SU-DHL-6 (cell line): ENCODE results near the gene CEACAM20.

Source experiments
- H2AFZ ChIP-seq: fragments of 200-600 bp; sonication (generic); 2 replicates; pipeline ENCODE4 v1.6.1; 2014; ENCODE audit warnings: low read depth, mild to moderate bottlenecking, moderate library complexity, mixed read lengths, antibody characterized with exemption, low read length; ENCODE audit not compliant: severe bottlenecking
- H3F3A ChIP-seq: fragments of 200-600 bp; shearing (Covaris generic); 2 replicates; pipeline ENCODE4 v1.6.0; 2016; ENCODE audit warnings: antibody characterized with exemption, mild to moderate bottlenecking; ENCODE audit not compliant: insufficient read depth
- H3K27ac ChIP-seq: fragments of 200-600 bp; sonication (generic); 2 replicates; pipeline ENCODE4 v1.5.1; 2016; ENCODE audit warnings: low read depth, mild to moderate bottlenecking, low read length, moderate library complexity, mixed read lengths
- H3K27me3 ChIP-seq: fragments of 200-600 bp; sonication (generic), shearing (Covaris generic); 2 replicates; pipeline ENCODE4 v1.6.0; 2014; ENCODE audit warnings: mild to moderate bottlenecking, low read length
- H3K36me3 ChIP-seq: fragments of 200-600 bp; sonication (generic); 2 replicates; pipeline ENCODE4 v1.6.1; 2014; ENCODE audit warnings: mild to moderate bottlenecking, low read length, mixed read lengths
- H3K4me2 ChIP-seq: fragments of 300-600, 200-600 bp; shearing (Covaris generic), sonication (generic); 2 replicates; pipeline ENCODE4 v1.6.0; 2014; ENCODE audit warnings: low read length, low read depth, mild to moderate bottlenecking; ENCODE audit not compliant: poor library complexity, severe bottlenecking
- H3K4me3 ChIP-seq: fragments of 200-600 bp; sonication (generic); 2 replicates; pipeline ENCODE4 v1.5.1; 2014; ENCODE audit warnings: antibody characterized with exemption, low read length, mild to moderate bottlenecking, mixed read lengths; ENCODE audit not compliant: insufficient read depth, poor library complexity, severe bottlenecking
- H3K79me2 ChIP-seq: fragments of 200-600 bp; sonication (generic); 2 replicates; pipeline ENCODE4 v1.6.1; 2014; ENCODE audit warnings: mild to moderate bottlenecking, low read length, moderate library complexity; ENCODE audit not compliant: insufficient read depth
- H3K9ac ChIP-seq: fragments of 200-600 bp; sonication (generic); 2 replicates; pipeline ENCODE4 v1.7.0; 2014; ENCODE audit warnings: mild to moderate bottlenecking, low read length
- H3K9me2 ChIP-seq: fragments of 200-600 bp; sonication (generic); replicated peaks from 2 replicates; pipeline ENCODE4 v1.6.1; 2014; ENCODE audit warnings: low read length; ENCODE audit not compliant: insufficient read depth
- H3K9me3 ChIP-seq: fragments of 200-600 bp; sonication (generic); 2 replicates; pipeline ENCODE4 v1.6.1; 2014; ENCODE audit warnings: low read length, mixed read lengths; ENCODE audit not compliant: insufficient read depth
- H4K20me1 ChIP-seq: fragments of 200-600 bp; sonication (generic); 2 replicates; pipeline ENCODE4 v1.6.1; 2014; ENCODE audit warnings: low read depth, mild to moderate bottlenecking, antibody characterized with exemption, low read length, moderate library complexity, mixed read lengths
- EZH2phosphoT487 ChIP-seq: fragments of 200-600 bp; sonication (generic), shearing (Covaris generic); conservative IDR thresholded peaks from 2 replicates; pipeline ENCODE4 v1.6.1; 2018; ENCODE audit warnings: mild to moderate bottlenecking, antibody characterized with exemption, low read length, moderate library complexity, mixed read lengths
- TF ChIP-seq, protein P1 (sequence below): fragments of 200-600 bp; sonication (generic); IDR thresholded peaks from one replicate; pipeline ENCODE4 v1.5.1; 2017; ENCODE audit warnings: antibody characterized with exemption, mild to moderate bottlenecking, low read length, moderate library complexity; ENCODE audit not compliant: insufficient read depth, poor library complexity, severe bottlenecking

Gene CEACAM20

DNA sequence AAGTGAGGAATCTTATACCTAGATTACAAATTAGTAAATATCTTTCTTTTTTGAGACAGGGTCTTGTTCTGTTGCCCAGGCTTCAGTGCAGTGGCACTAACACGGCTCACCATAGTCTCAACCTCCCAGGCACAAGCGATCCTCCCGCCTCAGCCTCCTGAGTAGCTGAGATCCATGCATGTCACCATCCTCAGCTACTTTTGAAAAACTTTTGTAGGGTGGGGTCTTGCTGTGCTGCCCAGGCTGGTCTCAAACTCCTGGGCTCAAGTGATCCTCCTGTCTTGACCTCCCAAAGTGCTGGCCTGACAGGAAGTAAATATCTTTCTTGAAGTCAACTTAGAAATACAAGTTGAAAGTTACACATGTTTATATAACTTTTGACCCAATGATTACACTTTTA is 20.0 kb upstream of the CEACAM20 start:
- TF ChIP-seq, protein P1, sequence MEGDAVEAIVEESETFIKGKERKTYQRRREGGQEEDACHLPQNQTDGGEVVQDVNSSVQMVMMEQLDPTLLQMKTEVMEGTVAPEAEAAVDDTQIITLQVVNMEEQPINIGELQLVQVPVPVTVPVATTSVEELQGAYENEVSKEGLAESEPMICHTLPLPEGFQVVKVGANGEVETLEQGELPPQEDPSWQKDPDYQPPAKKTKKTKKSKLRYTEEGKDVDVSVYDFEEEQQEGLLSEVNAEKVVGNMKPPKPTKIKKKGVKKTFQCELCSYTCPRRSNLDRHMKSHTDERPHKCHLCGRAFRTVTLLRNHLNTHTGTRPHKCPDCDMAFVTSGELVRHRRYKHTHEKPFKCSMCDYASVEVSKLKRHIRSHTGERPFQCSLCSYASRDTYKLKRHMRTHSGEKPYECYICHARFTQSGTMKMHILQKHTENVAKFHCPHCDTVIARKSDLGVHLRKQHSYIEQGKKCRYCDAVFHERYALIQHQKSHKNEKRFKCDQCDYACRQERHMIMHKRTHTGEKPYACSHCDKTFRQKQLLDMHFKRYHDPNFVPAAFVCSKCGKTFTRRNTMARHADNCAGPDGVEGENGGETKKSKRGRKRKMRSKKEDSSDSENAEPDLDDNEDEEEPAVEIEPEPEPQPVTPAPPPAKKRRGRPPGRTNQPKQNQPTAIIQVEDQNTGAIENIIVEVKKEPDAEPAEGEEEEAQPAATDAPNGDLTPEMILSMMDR, result no peak
- no peak for TF ChIP-seq EZH2phosphoT487
- Histone ChIP-seq H3K9me2 (no peaks in the 10 kb centered on the region), H3K27me3 (no peaks in the 10 kb centered on the region), H3K79me2 (no peaks in the 10 kb centered on the region), H4K20me1 (no peaks in the 10 kb centered on the region), H3K9ac (no peak overlapping the region), H2AFZ (no peak overlapping the region), H3K4me2 (no peak overlapping the region), H3K4me3 (no peak overlapping the region), H3K9me3 (no peaks in the 10 kb centered on the region), H3K27ac (no peak overlapping the region), H3K36me3 (no peaks in the 10 kb centered on the region), H3F3A (no peaks in the 10 kb centered on the region)

DNA sequence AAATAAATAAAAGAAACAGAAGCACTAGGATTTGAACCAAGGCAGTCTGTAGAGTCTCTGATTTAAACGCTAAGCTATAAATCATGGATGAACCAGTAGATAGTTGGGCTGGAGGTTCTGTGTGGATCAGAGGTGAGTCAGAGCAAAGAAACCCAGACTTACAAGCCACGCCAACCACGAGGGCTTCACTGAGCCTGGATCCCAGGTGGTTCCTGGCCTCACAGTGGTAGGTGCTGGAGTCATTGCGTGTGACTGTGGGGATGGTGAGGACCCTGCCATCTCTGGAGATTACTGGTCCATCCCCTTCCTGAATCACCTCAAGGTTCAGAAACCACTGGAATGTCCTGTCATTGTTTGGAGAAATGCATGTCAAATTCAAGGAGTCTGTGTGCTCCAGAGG is 19.3 kb upstream of the CEACAM20 start:
- Histone ChIP-seq H3K36me3 (no peaks in the 10 kb centered on the region), H3K9me2 (no peaks in the 10 kb centered on the region), H2AFZ (no peak overlapping the region), H3K4me2 (no peak overlapping the region), H3K27me3 (no peaks in the 10 kb centered on the region), H3F3A (no peaks in the 10 kb centered on the region), H3K4me3 (no peak overlapping the region), H4K20me1 (no peaks in the 10 kb centered on the region), H3K9me3 (no peaks in the 10 kb centered on the region), H3K79me2 (no peaks in the 10 kb centered on the region), H3K27ac (no peak overlapping the region), H3K9ac (no peak overlapping the region)
- TF ChIP-seq EZH2phosphoT487, result no peak
- TF ChIP-seq, protein P1, result no peak

DNA sequence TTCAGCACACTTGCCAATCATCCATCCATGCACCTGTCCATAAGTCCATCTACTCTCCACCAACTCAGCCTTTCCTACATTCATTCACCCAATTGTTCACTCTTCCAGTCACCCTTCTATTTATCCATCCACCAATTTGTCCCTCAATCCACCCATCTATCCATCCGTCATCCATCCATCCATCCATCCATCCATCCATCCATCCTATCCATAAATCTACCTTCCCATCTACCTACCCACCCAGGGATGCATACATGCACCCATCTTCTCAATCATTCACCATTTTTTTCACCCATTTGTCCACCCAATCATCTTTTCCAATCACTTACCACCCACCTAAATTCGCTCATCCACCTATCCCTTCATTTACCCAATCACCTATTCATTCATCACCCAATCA is 14.6 kb upstream of the CEACAM20 start:
- Histone ChIP-seq H3K4me2 (no peak overlapping the region), H3K9me2 (no peaks in the 10 kb centered on the region), H2AFZ (no peak overlapping the region), H3F3A (no peaks in the 10 kb centered on the region), H3K9me3 (no peaks in the 10 kb centered on the region), H4K20me1 (no peaks in the 10 kb centered on the region), H3K4me3 (no peak overlapping the region), H3K36me3 (no peaks in the 10 kb centered on the region), H3K27ac (no peak overlapping the region), H3K27me3 (no peaks in the 10 kb centered on the region), H3K9ac (no peak overlapping the region), H3K79me2 (no peaks in the 10 kb centered on the region)
- TF ChIP-seq EZH2phosphoT487, result no peak
- TF ChIP-seq, protein P1, result no peak

DNA sequence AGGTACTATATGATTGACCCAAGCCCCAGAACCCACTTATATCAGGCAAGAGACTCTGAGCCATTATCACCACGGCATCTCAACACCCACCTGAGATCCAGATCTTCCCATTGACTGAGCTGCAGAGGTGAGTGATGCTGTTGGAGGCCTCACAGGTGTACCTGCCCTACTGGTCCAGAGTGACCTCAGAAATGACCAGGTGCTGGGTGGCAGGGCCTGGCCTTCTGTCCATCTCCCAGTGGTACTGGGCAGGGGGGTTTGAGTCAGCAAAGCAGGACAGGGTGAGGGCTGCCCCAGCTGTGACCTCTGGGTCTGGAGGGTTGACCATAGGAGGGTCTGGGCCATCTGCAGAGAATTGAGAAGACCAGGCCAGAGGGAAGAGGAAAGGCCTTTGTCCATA is 13.2 kb upstream of the CEACAM20 start:
- no peaks in the 10 kb centered on the region for H3F3A ChIP-seq
- no peak overlapping the region for H2AFZ ChIP-seq
- H3K9ac ChIP-seq, result no peak overlapping the region
- no peaks in the 10 kb centered on the region for H4K20me1 ChIP-seq
- no peaks in the 10 kb centered on the region for H3K9me3 ChIP-seq
- H3K36me3 ChIP-seq, result no peaks in the 10 kb centered on the region
- no peak overlapping the region for H3K4me3 ChIP-seq
- no peaks in the 10 kb centered on the region for H3K79me2 ChIP-seq
- H3K9me2 ChIP-seq, result no peaks in the 10 kb centered on the region
- TF ChIP-seq, protein P1, result no peak
- no peak for TF ChIP-seq EZH2phosphoT487
- H3K4me2 ChIP-seq, result no peak overlapping the region
- H3K27ac ChIP-seq, result no peak overlapping the region
- H3K27me3 ChIP-seq, result no peaks in the 10 kb centered on the region
